NCI-H1694 treated with DMSO at 0.1 percent for 48 hours (cell line): Measurements from ENCODE around the gene ADCY7.
"Not testable (repeated sequence)": the region's sequence is repeated elsewhere in the genome, so short reads cannot be mapped to it uniquely, and the experiment has no call there.

ENCODE experiments used
- DNase-seq: peaks from one replicate; lab custom pipeline; 2025; lab: John Stamatoyannopoulos, UW

ADCY7 gene

GRCh38 chr16:50338371-50339231 is 72.2 kb downstream of the ADCY7 start:
- DNase-seq, result no peak

- no peak for DNase-seq
Observed at GRCh38 chr16:50340578-50340977, 74.2 kb downstream of the ADCY7 start.

GRCh38 chr16:50343566-50343965 is 77.2 kb downstream of the ADCY7 start:
- DNase-seq, result not testable (repeated sequence)

GRCh38 chr16:50345210-50345609 is 78.9 kb downstream of the ADCY7 start:
- DNase-seq, result not testable (repeated sequence)

DNA sequence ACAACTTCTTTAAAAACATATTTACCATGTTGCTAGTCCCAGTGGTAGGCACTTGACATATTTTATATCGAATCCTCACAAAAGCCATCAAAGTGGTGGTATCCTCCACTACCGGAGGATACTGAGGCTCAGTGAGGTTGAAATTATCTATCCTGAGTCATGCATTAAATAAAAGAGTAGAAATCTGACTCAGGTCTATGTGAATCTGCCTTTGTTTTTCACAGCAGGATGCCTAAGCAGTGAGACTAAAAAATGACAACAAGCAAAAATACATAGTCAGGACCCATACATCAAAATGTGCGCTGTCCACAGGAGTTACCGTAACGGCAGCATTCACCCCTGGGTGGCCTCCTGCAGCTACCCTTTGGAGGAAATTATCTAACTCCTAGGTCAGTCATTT is 84.8 kb downstream of the ADCY7 start:
- DNase-seq, result no peak

- no peak for DNase-seq
Observed at GRCh38 chr16:50351952-50352351, 85.6 kb downstream of the ADCY7 start.

GRCh38 chr16:50354082-50354481 is 87.7 kb downstream of the ADCY7 start:
- DNase-seq, result no peak

- peak; percentile 15 for DNase-seq
Observed at GRCh38 chr16:50354629-50355456, 88.5 kb downstream of the ADCY7 start.

DNA sequence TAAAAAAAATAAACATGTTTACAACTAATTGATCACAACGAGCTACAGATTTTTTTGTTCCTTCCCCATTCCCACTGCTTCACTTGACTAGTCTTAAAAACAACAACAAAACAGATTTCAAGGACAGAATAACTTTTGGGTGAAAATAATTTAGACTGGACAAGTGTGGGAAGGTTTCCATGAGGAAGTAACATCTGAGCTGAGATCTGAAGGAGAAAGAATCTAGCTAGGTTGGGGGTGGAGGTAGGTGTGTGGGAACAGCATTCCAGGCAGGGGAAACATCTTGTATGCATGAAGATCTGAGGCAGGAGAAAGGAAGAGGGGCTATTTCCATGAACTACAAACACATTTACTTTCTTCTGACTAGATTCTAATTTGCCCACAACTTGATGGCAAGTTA is 93.3 kb downstream of the ADCY7 start:
- DNase-seq, result no peak

- no peak for DNase-seq
Observed at GRCh38 chr16:50360033-50360778, 93.9 kb downstream of the ADCY7 start.

- DNase-seq, result peak; percentile 81
Observed at GRCh38 chr16:50360779-50361178, 94.4 kb downstream of the ADCY7 start.

DNA sequence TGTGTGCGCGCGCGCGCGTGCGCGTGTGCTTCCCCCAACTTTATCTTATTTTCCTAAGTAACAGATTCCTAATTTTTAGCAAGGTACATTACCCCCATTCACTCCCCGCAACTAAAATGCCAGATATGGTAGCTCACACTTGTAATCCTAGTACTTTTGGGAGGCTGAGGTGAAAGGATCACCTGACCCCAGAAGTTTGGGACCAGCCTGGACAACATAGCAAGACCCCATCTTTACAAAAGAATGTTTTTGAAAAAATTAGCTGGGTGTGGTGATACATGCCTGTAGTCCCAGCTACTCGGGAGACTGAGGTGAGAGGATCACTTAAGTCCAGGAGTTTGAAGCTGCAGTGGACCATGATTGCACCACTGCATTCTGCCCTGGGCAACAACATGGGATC is 97.3 kb downstream of the ADCY7 start:
- DNase-seq, result no peak

DNA sequence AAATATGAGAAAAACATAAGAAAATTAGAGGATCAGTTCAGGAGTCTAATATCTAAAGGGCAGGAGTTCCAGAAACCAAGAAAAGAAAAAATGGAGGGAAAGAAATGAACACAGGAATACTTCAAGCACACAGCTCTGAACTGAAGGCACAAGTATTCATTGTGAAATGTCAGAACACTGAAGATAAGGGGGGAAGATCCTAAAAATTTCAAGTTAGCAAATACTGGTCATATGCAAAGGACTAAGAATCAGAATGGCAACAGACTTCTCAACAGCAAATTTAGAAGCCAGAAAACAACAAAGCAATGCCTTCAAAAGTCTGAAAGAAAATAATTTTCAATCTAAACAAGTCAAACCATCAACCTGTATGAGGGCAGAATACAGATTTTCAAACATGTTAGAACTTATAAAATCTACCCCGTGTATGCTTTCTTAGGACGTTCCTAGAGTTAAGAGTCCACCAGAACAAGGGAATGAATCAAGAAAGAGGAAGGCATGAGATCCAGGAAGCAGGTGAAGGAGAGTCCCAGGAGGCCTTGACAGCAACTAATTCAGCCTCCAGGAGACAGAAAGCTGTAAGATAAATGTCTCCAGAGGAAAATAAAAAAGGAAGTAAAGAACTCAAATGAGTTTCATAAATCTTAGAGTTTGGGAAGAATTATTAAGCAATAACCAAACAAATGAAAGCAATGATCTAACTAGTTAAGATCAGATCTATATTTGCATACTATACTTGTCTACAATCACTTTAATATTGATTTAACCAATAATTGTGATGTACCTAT is 99.6 kb downstream of the ADCY7 start:
- no peak for DNase-seq
